Panc1 (cell line): ENCODE results near the gene SEC16A. TPM values are rescaled to one million over a fixed set of nuclear protein-coding genes. Genes with fewer than 3 reads are reported as not detected.

Source experiments
- ATAC-seq: fragments of 200-7000 bp; cut with Tn5 transposase; 2 replicates; pipeline ENCODE4 v1.9.1; 2020; ENCODE audit warnings: mild to moderate bottlenecking, moderate library complexity
- BruUV-seq: library from RNA; stranded (reverse); fragments of 400-500 nt; replicated peaks from 2 replicates; lab custom pipeline; 2021; lab: Mats Ljungman, UMichigan
- CTCF ChIA-PET: fragments of 300-600 bp; sonication (Branson Sonifier 250); formaldehyde crosslinking; loops from one replicate; lab custom pipeline; 2022; ENCODE audit warnings: antibody characterized with exemption; lab: Charles Lee
- POLR2A ChIA-PET: fragments of 300-600 bp; sonication (Branson Sonifier 250); formaldehyde crosslinking; loops from one replicate; lab custom pipeline; 2022; ENCODE audit warnings: antibody characterized with exemption; lab: Charles Lee
- DNase-seq: peaks from one replicate; pipeline ENCODE4 v3.0.0-alpha.2; 2010; ENCODE audit warnings: low read depth, low spot score
- H3K27ac ChIP-seq: 2 replicates; pipeline ENCODE4 v1.5.1; 2011; ENCODE audit warnings: mild to moderate bottlenecking, low read length, inconsistent platforms
- H3K27me3 ChIP-seq: fragments of 200-500 bp; sonication (Bioruptor generic); 2 replicates; pipeline ENCODE4 v1.6.0; 2014; ENCODE audit warnings: low read length, inconsistent platforms; ENCODE audit not compliant: control insufficient read depth, insufficient read depth
- H3K36me3 ChIP-seq: fragments of 200-500 bp; sonication (Bioruptor generic); 2 replicates; pipeline ENCODE4 v1.5.1; 2014; ENCODE audit warnings: inconsistent platforms, mild to moderate bottlenecking, low read length, moderate library complexity; ENCODE audit not compliant: control insufficient read depth, insufficient read depth
- H3K4me1 ChIP-seq: 2 replicates; pipeline ENCODE4 v1.5.1; 2011; ENCODE audit warnings: inconsistent platforms, mild to moderate bottlenecking, low read length, moderate library complexity; ENCODE audit not compliant: control insufficient read depth, insufficient read depth
- H3K4me3 ChIP-seq, 2 experiments: 2 replicates each; pipeline ENCODE4 v1.5.1; 2011 to 2012; ENCODE audit warnings: low read depth in 2 of 2, low read length in 2 of 2, mild to moderate bottlenecking in 2 of 2, inconsistent platforms in 1 of 2, moderate library complexity in 1 of 2
- H3K9me3 ChIP-seq: fragments of 200-500 bp; sonication (Bioruptor generic); 2 replicates; pipeline ENCODE4 v1.5.1; 2014; ENCODE audit warnings: low read depth, mild to moderate bottlenecking, inconsistent platforms, low read length, moderate library complexity; ENCODE audit not compliant: control insufficient read depth, insufficient read depth
- POLR2AphosphoS5 ChIP-seq: IDR thresholded peaks from 2 replicates; pipeline ENCODE4 v1.6.1; 2012; ENCODE audit warnings: mild to moderate bottlenecking, low read depth, low read length, moderate library complexity
- SIN3A ChIP-seq: IDR thresholded peaks from 2 replicates; pipeline ENCODE4 v1.6.1; 2012; ENCODE audit warnings: low read depth, mild to moderate bottlenecking, low read length, moderate library complexity, borderline replicate concordance; ENCODE audit not compliant: insufficient read depth
- TCF7L2 ChIP-seq: IDR thresholded peaks from 2 replicates; pipeline ENCODE4 v1.6.1; 2011; ENCODE audit warnings: mild to moderate bottlenecking, low read depth, low read length, inconsistent platforms
- in situ Hi-C: cut with HindIII; loops from 2 replicates; pipeline ENCODE4 v1.10.0; 2016; ENCODE audit warnings: low sequenced_read_pairs, low pct_unique_long_range_greater_than_20kb
- intact Hi-C: fragments of 100-400 bp; cut with micrococcal nuclease; formaldehyde crosslinking; loops from one replicate; pipeline ENCODE4 v1.10.0; 2022; ENCODE audit not compliant: unreplicated experiment
- total RNA-seq: library from RNA; stranded (reverse); gene quantifications from one replicate; pipeline ENCODE4 v1.2.1, GENCODE V29; 2021; ENCODE audit not compliant: unreplicated experiment
- TF ChIP-seq, protein P1 (sequence below), 2 experiments: IDR thresholded peaks; 2 replicates each; pipeline ENCODE4 v1.6.1; 2011 to 2012; ENCODE audit warnings: low read depth in 2 of 2, control low read depth in 1 of 2, low read length in 1 of 2, mild to moderate bottlenecking in 1 of 2, moderate library complexity in 1 of 2; ENCODE audit not compliant: insufficient read depth in 1 of 2
- TF ChIP-seq, protein P2 (sequence below): fragments of 450-650 bp; IDR thresholded peaks from 2 replicates; pipeline ENCODE4 v1.5.1; 2017; ENCODE audit warnings: mild to moderate bottlenecking

SEC16A gene
- total RNA-seq, 1 experiment from 2014 or later: 76.5 TPM

DNA sequence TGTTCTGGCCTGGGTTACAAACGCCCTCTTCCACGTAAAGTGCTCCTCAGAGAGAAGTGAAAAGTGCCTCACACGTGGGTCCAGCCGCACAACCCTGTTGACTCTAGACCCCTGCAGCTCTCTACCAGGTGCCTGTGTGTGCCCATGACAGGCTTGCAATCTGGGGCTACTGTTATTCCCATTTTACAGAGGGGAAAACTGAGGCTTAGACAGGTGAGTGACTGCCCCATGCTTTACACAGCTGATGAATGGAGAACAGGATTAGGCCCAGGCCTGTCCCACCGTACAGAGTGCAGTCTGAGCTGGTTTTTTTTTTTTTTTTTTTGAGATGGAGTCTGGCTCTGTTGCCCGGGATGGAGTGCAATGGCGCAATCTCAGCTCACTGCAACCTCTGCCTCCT is 37.0 kb downstream of the SEC16A start:
- H3K9me3 ChIP-seq: no peaks in the 10 kb centered on the region
- peaks cover 6% of the 10 kb centered on the region; the same call in 1 of the 2 replicates for H3K36me3 ChIP-seq
- in situ Hi-C loops: no loop called here
- ChIA-PET POLR2A (no interaction called here), CTCF (interaction anchor here (0.7 kb wide), 1 partner anchor 199 kb away, joined by 8 read pairs; no protein-coding TSS in a partner anchor)
- no peaks in the 10 kb centered on the region for H3K4me1 ChIP-seq
- H3K4me3 ChIP-seq: no peak overlapping the region
- DNase-seq: no peak
- H3K27me3 ChIP-seq: no peaks in the 10 kb centered on the region
- no peak for ATAC-seq
- H3K27ac ChIP-seq: no peak overlapping the region
- TF ChIP-seq SIN3A: no peak
- no peak for TF ChIP-seq TCF7L2
- TF ChIP-seq, protein P1, sequence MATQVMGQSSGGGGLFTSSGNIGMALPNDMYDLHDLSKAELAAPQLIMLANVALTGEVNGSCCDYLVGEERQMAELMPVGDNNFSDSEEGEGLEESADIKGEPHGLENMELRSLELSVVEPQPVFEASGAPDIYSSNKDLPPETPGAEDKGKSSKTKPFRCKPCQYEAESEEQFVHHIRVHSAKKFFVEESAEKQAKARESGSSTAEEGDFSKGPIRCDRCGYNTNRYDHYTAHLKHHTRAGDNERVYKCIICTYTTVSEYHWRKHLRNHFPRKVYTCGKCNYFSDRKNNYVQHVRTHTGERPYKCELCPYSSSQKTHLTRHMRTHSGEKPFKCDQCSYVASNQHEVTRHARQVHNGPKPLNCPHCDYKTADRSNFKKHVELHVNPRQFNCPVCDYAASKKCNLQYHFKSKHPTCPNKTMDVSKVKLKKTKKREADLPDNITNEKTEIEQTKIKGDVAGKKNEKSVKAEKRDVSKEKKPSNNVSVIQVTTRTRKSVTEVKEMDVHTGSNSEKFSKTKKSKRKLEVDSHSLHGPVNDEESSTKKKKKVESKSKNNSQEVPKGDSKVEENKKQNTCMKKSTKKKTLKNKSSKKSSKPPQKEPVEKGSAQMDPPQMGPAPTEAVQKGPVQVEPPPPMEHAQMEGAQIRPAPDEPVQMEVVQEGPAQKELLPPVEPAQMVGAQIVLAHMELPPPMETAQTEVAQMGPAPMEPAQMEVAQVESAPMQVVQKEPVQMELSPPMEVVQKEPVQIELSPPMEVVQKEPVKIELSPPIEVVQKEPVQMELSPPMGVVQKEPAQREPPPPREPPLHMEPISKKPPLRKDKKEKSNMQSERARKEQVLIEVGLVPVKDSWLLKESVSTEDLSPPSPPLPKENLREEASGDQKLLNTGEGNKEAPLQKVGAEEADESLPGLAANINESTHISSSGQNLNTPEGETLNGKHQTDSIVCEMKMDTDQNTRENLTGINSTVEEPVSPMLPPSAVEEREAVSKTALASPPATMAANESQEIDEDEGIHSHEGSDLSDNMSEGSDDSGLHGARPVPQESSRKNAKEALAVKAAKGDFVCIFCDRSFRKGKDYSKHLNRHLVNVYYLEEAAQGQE (IDR thresholded peaks at IDR 0.05; ENCODE audit: insufficient read depth in 1 of 2, low read depth in 2 of 2, low read length in 1 of 2): no peak
- no peak for TF ChIP-seq POLR2AphosphoS5
- intact Hi-C loops: no loop called here
- BruUV-seq: no TSS peak

DNA sequence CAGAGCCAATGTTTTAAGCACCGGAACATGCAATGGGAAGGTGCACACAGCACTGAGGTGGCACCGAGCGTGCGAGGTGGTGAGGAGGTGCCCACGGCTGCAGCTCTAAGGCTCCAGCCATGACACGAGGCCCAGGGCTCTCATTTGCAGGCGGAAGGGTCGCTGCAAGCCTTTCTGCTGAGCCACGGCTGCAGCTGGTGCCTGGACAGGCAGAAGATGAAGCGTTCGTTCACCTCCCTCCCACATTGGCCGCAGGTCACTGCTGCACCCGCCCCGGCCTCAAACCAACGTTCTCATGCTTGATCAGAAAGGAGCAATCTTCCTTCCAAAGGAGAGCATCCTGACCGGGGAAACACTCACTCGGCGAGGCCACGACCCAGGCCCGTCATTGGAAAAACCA is 38.7 kb downstream of the SEC16A start:
- H3K36me3 ChIP-seq: peaks cover 6% of the 10 kb centered on the region; the same call in 1 of the 2 replicates
- no TSS peak for BruUV-seq
- intact Hi-C loops: no loop called here
- H3K9me3 ChIP-seq: no peaks in the 10 kb centered on the region
- ATAC-seq (no peak), DNase-seq (no peak)
- ChIA-PET POLR2A (no interaction called here), CTCF (no interaction called here)
- no peaks in the 10 kb centered on the region for H3K4me1 ChIP-seq
- TF ChIP-seq TCF7L2 (no peak), SIN3A (no peak), POLR2AphosphoS5 (no peak)
- TF ChIP-seq, protein P1 (IDR thresholded peaks at IDR 0.05; ENCODE audit: insufficient read depth in 1 of 2, low read depth in 2 of 2, low read length in 1 of 2): no peak
- TF ChIP-seq, protein P2, sequence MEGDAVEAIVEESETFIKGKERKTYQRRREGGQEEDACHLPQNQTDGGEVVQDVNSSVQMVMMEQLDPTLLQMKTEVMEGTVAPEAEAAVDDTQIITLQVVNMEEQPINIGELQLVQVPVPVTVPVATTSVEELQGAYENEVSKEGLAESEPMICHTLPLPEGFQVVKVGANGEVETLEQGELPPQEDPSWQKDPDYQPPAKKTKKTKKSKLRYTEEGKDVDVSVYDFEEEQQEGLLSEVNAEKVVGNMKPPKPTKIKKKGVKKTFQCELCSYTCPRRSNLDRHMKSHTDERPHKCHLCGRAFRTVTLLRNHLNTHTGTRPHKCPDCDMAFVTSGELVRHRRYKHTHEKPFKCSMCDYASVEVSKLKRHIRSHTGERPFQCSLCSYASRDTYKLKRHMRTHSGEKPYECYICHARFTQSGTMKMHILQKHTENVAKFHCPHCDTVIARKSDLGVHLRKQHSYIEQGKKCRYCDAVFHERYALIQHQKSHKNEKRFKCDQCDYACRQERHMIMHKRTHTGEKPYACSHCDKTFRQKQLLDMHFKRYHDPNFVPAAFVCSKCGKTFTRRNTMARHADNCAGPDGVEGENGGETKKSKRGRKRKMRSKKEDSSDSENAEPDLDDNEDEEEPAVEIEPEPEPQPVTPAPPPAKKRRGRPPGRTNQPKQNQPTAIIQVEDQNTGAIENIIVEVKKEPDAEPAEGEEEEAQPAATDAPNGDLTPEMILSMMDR: no peak
- H3K27me3 ChIP-seq: no peaks in the 10 kb centered on the region
- no peak overlapping the region for H3K27ac ChIP-seq
- H3K4me3 ChIP-seq: no peak overlapping the region
- in situ Hi-C loops: no loop called here
